H9 (cell line): Measurements from ENCODE around the gene ACKR3. TPM values are rescaled to one million over a fixed set of nuclear protein-coding genes. Genes with fewer than 3 reads are reported as not detected.

Experiments used
- DNase-seq: peaks from one replicate; pipeline ENCODE4 v3.0.0-alpha.2; 2017
- H2AFZ ChIP-seq: one replicate; pipeline ENCODE4 v1.6.1; 2013; ENCODE audit warnings: mild to moderate bottlenecking, low read length, control low read depth, moderate library complexity
- H2AK5ac ChIP-seq: 2 replicates; pipeline ENCODE4 v1.6.1; 2013; ENCODE audit warnings: low read length, control low read depth, mixed read lengths; ENCODE audit not compliant: insufficient read length
- H2BK120ac ChIP-seq: one replicate; pipeline ENCODE4 v1.6.1; 2013; ENCODE audit warnings: low read depth, mild to moderate bottlenecking, low read length, control low read depth, inconsistent platforms; ENCODE audit not compliant: poor library complexity, severe bottlenecking
- H2BK12ac ChIP-seq: 2 replicates; pipeline ENCODE4 v1.6.1; 2013; ENCODE audit warnings: low read length, control low read depth, mixed read lengths, low read depth; ENCODE audit not compliant: insufficient read length
- H2BK15ac ChIP-seq: 2 replicates; pipeline ENCODE4 v1.6.1; 2013; ENCODE audit warnings: low read depth, low read length, control low read depth
- H2BK20ac ChIP-seq: one replicate; pipeline ENCODE4 v1.6.1; 2013; ENCODE audit warnings: low read depth, mild to moderate bottlenecking, low read length, control low read depth, inconsistent platforms; ENCODE audit not compliant: poor library complexity, severe bottlenecking
- H2BK5ac ChIP-seq: 2 replicates; pipeline ENCODE4 v1.6.1; 2013; ENCODE audit warnings: low read length, control low read depth, mixed read lengths; ENCODE audit not compliant: insufficient read length
- H3K14ac ChIP-seq: 2 replicates; pipeline ENCODE4 v1.6.1; 2013; ENCODE audit warnings: low read length, control low read depth; ENCODE audit not compliant: insufficient read depth
- H3K18ac ChIP-seq: 2 replicates; pipeline ENCODE4 v1.6.1; 2013; ENCODE audit warnings: low read depth, mild to moderate bottlenecking, mixed read lengths, low read length, control low read depth; ENCODE audit not compliant: insufficient read length
- H3K23ac ChIP-seq: 2 replicates; pipeline ENCODE4 v1.6.1; 2013; ENCODE audit warnings: low read length, control low read depth, mixed read lengths, low read depth; ENCODE audit not compliant: insufficient read length
- H3K23me2 ChIP-seq: 2 replicates; pipeline ENCODE4 v1.6.1; 2013; ENCODE audit warnings: low read depth, mild to moderate bottlenecking, mixed read lengths, low read length, control low read depth; ENCODE audit not compliant: insufficient read length, poor library complexity, severe bottlenecking
- H3K27ac ChIP-seq: 2 replicates; pipeline ENCODE4 v1.5.1; 2013; ENCODE audit warnings: low read length, control low read depth, mixed read lengths, low read depth; ENCODE audit not compliant: insufficient read length
- H3K27me3 ChIP-seq: 2 replicates; pipeline ENCODE4 v1.6.1; 2013; ENCODE audit warnings: low read length, control low read depth, inconsistent platforms; ENCODE audit not compliant: insufficient read depth
- H3K4ac ChIP-seq: 2 replicates; pipeline ENCODE4 v1.6.1; 2013; ENCODE audit warnings: low read depth, mild to moderate bottlenecking, control low read depth, inconsistent platforms, low read length, moderate library complexity
- H3K4me1 ChIP-seq: 2 replicates; pipeline ENCODE4 v1.6.1; 2013; ENCODE audit warnings: low read length, control low read depth, inconsistent platforms; ENCODE audit not compliant: insufficient read depth
- H3K4me2 ChIP-seq: 2 replicates; pipeline ENCODE4 v1.6.1; 2013; ENCODE audit warnings: low read length, control low read depth, mixed read lengths; ENCODE audit not compliant: insufficient read length, insufficient read depth
- H3K56ac ChIP-seq: 2 replicates; pipeline ENCODE4 v1.6.1; 2013; ENCODE audit warnings: low read depth, mild to moderate bottlenecking, mixed read lengths, low read length, control low read depth; ENCODE audit not compliant: insufficient read length
- H3K79me1 ChIP-seq: 2 replicates; pipeline ENCODE4 v1.6.1; 2013; ENCODE audit warnings: low read depth, mild to moderate bottlenecking, moderate library complexity, low read length, control low read depth, inconsistent platforms; ENCODE audit not compliant: insufficient read depth, poor library complexity, severe bottlenecking
- H3K79me2 ChIP-seq: 2 replicates; pipeline ENCODE4 v1.6.1; 2013; ENCODE audit warnings: low read length, control low read depth, inconsistent platforms; ENCODE audit not compliant: insufficient read depth
- H3K9ac ChIP-seq: 2 replicates; pipeline ENCODE4 v1.6.1; 2013; ENCODE audit warnings: low read length, control low read depth, mixed read lengths; ENCODE audit not compliant: insufficient read length; ENCODE audit errors: extremely low read depth
- H3K9me3 ChIP-seq: one replicate; pipeline ENCODE4 v1.6.1; 2013; ENCODE audit warnings: low read depth, low read length, inconsistent platforms; ENCODE audit not compliant: control insufficient read depth
- H3T11ph ChIP-seq: one replicate; pipeline ENCODE4 v1.6.1; 2013; ENCODE audit warnings: mild to moderate bottlenecking, low read length, control low read depth, inconsistent platforms
- H4K20me1 ChIP-seq: one replicate; pipeline ENCODE4 v1.6.1; 2013; ENCODE audit not compliant: control insufficient read depth, insufficient read length, insufficient read depth
- H4K5ac ChIP-seq: 2 replicates; pipeline ENCODE4 v1.6.1; 2013; ENCODE audit warnings: low read depth, mild to moderate bottlenecking, mixed read lengths, low read length, control low read depth; ENCODE audit not compliant: insufficient read length
- H4K8ac ChIP-seq: replicated peaks from 2 replicates; pipeline ENCODE4 v1.6.1; 2013; ENCODE audit warnings: low read length, control low read depth, mixed read lengths, low read depth; ENCODE audit not compliant: insufficient read length
- H4K91ac ChIP-seq: 2 replicates; pipeline ENCODE4 v1.6.1; 2013; ENCODE audit warnings: low read depth, mild to moderate bottlenecking, moderate library complexity, mixed read lengths, low read length, control low read depth; ENCODE audit not compliant: insufficient read length
- H3K27ac Mint-ChIP-seq, 3 experiments: 2 replicates in 2 of 3; 3 replicates in 1 of 3; pipeline ENCODE4 v1.8.0; 2020 to 2021; ENCODE audit warnings: mixed read lengths in 3 of 3, mild to moderate bottlenecking in 1 of 3, moderate library complexity in 1 of 3
- H3K27me3 Mint-ChIP-seq: 2 replicates; pipeline ENCODE4 v1.8.0; 2021; ENCODE audit warnings: low read depth, mild to moderate bottlenecking, moderate library complexity, mixed read lengths
- H3K36me3 Mint-ChIP-seq, 3 experiments: 2 replicates in 2 of 3; 3 replicates in 1 of 3; pipeline ENCODE4 v1.8.0; 2020 to 2021; ENCODE audit warnings: low read depth in 3 of 3, mixed read lengths in 3 of 3; ENCODE audit not compliant: insufficient read depth in 1 of 3
- H3K4me1 Mint-ChIP-seq, 2 experiments: 2 replicates each; pipeline ENCODE4 v1.8.0; 2020; ENCODE audit warnings: mixed read lengths in 2 of 2
- H3K4me3 Mint-ChIP-seq, 2 experiments: 2 replicates in 1 of 2; 3 replicates in 1 of 2; pipeline ENCODE4 v1.8.0; 2020 to 2021; ENCODE audit warnings: mild to moderate bottlenecking in 2 of 2, mixed read lengths in 2 of 2, moderate library complexity in 1 of 2
- H3K9me3 Mint-ChIP-seq, 2 experiments: 2 replicates in 1 of 2; 3 replicates in 1 of 2; pipeline ENCODE4 v1.8.0; 2020; ENCODE audit warnings: mild to moderate bottlenecking in 2 of 2, mixed read lengths in 2 of 2, moderate library complexity in 1 of 2
- CTCF ChIP-seq: fragments of 200-600 bp; sonication (generic); conservative IDR thresholded peaks from 3 replicates; pipeline ENCODE4 v1.8.0; 2021; ENCODE audit warnings: antibody characterized with exemption, mild to moderate bottlenecking
- WGBS: extraction: QIAGEN DNeasy Blood & Tissue Kit; methylation state at CpG from one replicate; pipeline ENCODE4 v1.1.7; 2013; ENCODE audit warnings: missing lambda C conversion rate, low lambda C conversion rate, mixed read lengths; ENCODE audit not compliant: insufficient read length; ENCODE audit errors: extremely low coverage; 5-methylcytosine and 5-hydroxymethylcytosine counted together
- total RNA-seq: library from RNA; stranded (reverse); gene quantifications from 2 replicates; pipeline ENCODE4 v1.2.1, GENCODE V29; 2021

ACKR3 gene
- total RNA-seq, 1 experiment from 2014 or later: 0.44 TPM

DNA sequence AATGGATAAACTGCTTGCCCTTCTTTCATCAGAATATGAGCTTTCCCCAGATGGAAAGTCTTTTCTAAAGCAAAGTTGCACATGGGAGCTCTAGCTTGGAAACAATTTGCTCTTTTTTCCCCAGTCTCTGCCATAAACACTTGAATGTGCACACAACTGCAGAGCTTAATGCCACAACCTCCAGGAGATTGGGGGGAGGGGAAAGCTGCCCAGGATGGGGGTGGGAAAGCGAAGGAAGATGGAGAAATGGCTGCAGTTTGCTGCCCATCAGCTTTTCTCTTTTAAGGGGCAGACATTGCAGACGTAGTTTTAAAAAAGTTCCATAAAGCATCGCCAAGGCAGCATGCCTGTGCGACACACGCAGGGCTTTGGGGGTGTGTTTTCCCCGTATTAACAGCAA, 1.5 kb downstream of the ACKR3 start:
- H2BK120ac ChIP-seq: no peak overlapping the region
- Mint-ChIP-seq H3K4me1 (peaks cover 60 to 70% of the 10 kb centered on the region in 2 experiments), H3K4me3 (peak overlapping the region in 1 of 2 experiments; percentile 56; a peak in 2 of 5 replicates), H3K27ac (no peak overlapping the region), H3K9me3 (no peaks in the 10 kb centered on the region), H3K36me3 (no peaks in the 10 kb centered on the region), H3K27me3 (peaks cover 38% of the 10 kb centered on the region)
- H3K18ac ChIP-seq: no peak overlapping the region
- no peak overlapping the region for H2AK5ac ChIP-seq
- H3K4me2 ChIP-seq: no peak overlapping the region
- H2BK5ac ChIP-seq: no peak overlapping the region
- no peak overlapping the region for H3K14ac ChIP-seq
- no peak overlapping the region for H3K9ac ChIP-seq
- no peaks in the 10 kb centered on the region for H3K79me1 ChIP-seq
- DNase-seq: no peak
- H2BK12ac ChIP-seq: no peak overlapping the region
- peaks cover 11% of the 10 kb centered on the region; the same call in 1 of the 2 replicates for H3K27me3 ChIP-seq
- no peak overlapping the region for H2BK20ac ChIP-seq
- H4K91ac ChIP-seq: no peak overlapping the region
- no peaks in the 10 kb centered on the region for H3K79me2 ChIP-seq
- H3K27ac ChIP-seq: no peak overlapping the region
- WGBS: no CpG with 5 or more reads among the region's 6 CpGs
- no peak overlapping the region for H3T11ph ChIP-seq
- H3K4ac ChIP-seq: no peak overlapping the region
- H3K23me2 ChIP-seq: peaks cover 7% of the 10 kb centered on the region
- no peak overlapping the region for H3K23ac ChIP-seq
- peaks cover 4% of the 10 kb centered on the region; the same call in 1 of the 2 replicates for H3K4me1 ChIP-seq
- TF ChIP-seq CTCF: no peak
- H4K5ac ChIP-seq: no peak overlapping the region
- no peaks in the 10 kb centered on the region for H3K9me3 ChIP-seq
- no peak overlapping the region for H2AFZ ChIP-seq
- H4K20me1 ChIP-seq: no peaks in the 10 kb centered on the region
- H2BK15ac ChIP-seq: no peak overlapping the region
- H4K8ac ChIP-seq: no peak overlapping the region
- no peak overlapping the region for H3K56ac ChIP-seq
